ENCODE results near the gene CD200. TPM values are rescaled to one million over a fixed set of nuclear protein-coding genes. Genes with fewer than 3 reads are reported as not detected.

CD200 gene
- total and polyA plus RNA-seq, 4 donors, result 0.10 to 0.28 (median 0.20) TPM

DNA sequence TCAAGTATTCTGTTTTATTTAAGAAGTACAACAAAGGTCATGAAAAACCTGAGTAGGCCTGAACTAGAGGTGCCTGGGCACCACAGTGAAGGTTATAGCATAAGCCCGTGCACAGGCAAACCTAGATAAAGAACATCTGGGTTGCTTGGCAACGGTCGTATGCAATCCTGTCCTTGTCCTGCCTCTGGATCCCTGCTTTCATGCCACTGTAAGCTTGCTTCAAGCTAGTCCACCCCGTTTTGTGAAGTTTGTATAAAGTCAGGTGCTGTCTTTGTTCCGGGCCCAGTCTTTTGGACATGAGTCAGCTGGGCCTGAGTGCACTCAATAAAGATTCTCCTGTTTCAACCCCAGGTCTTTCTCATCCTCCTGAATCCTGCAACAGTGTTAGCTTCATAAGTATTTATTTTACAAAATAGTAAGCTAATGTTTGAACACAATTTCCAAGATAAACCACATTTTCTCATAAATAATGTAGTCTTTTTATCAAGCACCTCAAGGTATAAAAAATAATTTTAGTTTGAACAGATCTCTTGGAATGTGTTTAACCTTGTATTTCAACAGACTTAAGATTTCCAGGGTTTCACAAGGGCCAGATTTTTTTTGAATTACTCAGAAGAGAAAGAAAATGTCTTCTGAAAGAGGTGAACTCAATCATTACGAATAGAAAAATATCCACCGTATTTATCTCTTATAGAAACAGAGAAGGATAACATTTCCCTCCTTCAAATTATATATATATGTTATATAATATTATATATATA, 24.6 kb upstream of the CD200 start:
- Histone ChIP-seq H3K4me1 (ENCODE audit: control insufficient read depth in 4 of 4, insufficient read depth in 4 of 4, low read length in 3 of 4) (peaks cover 0 to 3% (median 0%) of the 10 kb centered on the region in 4 donors), H3K27me3 (ENCODE audit: control insufficient read depth in 4 of 4, insufficient read depth in 4 of 4, low read length in 3 of 4) (no peaks in the 10 kb centered on the region), H3K9ac (ENCODE audit: low read depth in 1 of 2, low read length in 2 of 2) (no peak overlapping the region), H3K36me3 (ENCODE audit: control insufficient read depth in 4 of 4, insufficient read depth in 3 of 4, low read depth in 1 of 4, low read length in 3 of 4) (no peaks in the 10 kb centered on the region), H3K4me3 (ENCODE audit: low read depth in 1 of 3, low read length in 3 of 3) (no peak overlapping the region), H3K27ac (ENCODE audit: low read depth in 1 of 2, low read length in 2 of 2) (no peak overlapping the region), H3K9me3 (ENCODE audit: control insufficient read depth in 4 of 4, low read length in 3 of 4) (no peaks in the 10 kb centered on the region)
- TF ChIP-seq FOXA1 (IDR thresholded peaks at IDR 0.05) (no peak), HNF4G (IDR thresholded peaks at IDR 0.05) (no peak), HNF4A (conservative IDR thresholded peaks at IDR 0.05) (no peak), ZBTB33 (IDR thresholded peaks at IDR 0.05) (no peak), RXRA (IDR thresholded peaks at IDR 0.05) (no peak), MAX (IDR thresholded peaks at IDR 0.05) (no peak), GABPA (IDR thresholded peaks at IDR 0.05 in 1 of 2, conservative IDR thresholded peaks at IDR 0.05 in 1 of 2) (no peak), SP1 (IDR thresholded peaks at IDR 0.05) (no peak), EGR1 (IDR thresholded peaks at IDR 0.05; ENCODE audit: low read depth in 2 of 2) (no peak), FOXA2 (IDR thresholded peaks at IDR 0.05) (no peak), TAF1 (conservative IDR thresholded peaks at IDR 0.05) (no peak), YY1 (IDR thresholded peaks at IDR 0.05) (no peak), NR2F2 (IDR thresholded peaks at IDR 0.05) (no peak)
- TF ChIP-seq, protein P1, sequence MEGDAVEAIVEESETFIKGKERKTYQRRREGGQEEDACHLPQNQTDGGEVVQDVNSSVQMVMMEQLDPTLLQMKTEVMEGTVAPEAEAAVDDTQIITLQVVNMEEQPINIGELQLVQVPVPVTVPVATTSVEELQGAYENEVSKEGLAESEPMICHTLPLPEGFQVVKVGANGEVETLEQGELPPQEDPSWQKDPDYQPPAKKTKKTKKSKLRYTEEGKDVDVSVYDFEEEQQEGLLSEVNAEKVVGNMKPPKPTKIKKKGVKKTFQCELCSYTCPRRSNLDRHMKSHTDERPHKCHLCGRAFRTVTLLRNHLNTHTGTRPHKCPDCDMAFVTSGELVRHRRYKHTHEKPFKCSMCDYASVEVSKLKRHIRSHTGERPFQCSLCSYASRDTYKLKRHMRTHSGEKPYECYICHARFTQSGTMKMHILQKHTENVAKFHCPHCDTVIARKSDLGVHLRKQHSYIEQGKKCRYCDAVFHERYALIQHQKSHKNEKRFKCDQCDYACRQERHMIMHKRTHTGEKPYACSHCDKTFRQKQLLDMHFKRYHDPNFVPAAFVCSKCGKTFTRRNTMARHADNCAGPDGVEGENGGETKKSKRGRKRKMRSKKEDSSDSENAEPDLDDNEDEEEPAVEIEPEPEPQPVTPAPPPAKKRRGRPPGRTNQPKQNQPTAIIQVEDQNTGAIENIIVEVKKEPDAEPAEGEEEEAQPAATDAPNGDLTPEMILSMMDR (IDR thresholded peaks at IDR 0.05; ENCODE audit: low read depth, low read length, missing input control), result no peak
- TF ChIP-seq, protein P2, sequence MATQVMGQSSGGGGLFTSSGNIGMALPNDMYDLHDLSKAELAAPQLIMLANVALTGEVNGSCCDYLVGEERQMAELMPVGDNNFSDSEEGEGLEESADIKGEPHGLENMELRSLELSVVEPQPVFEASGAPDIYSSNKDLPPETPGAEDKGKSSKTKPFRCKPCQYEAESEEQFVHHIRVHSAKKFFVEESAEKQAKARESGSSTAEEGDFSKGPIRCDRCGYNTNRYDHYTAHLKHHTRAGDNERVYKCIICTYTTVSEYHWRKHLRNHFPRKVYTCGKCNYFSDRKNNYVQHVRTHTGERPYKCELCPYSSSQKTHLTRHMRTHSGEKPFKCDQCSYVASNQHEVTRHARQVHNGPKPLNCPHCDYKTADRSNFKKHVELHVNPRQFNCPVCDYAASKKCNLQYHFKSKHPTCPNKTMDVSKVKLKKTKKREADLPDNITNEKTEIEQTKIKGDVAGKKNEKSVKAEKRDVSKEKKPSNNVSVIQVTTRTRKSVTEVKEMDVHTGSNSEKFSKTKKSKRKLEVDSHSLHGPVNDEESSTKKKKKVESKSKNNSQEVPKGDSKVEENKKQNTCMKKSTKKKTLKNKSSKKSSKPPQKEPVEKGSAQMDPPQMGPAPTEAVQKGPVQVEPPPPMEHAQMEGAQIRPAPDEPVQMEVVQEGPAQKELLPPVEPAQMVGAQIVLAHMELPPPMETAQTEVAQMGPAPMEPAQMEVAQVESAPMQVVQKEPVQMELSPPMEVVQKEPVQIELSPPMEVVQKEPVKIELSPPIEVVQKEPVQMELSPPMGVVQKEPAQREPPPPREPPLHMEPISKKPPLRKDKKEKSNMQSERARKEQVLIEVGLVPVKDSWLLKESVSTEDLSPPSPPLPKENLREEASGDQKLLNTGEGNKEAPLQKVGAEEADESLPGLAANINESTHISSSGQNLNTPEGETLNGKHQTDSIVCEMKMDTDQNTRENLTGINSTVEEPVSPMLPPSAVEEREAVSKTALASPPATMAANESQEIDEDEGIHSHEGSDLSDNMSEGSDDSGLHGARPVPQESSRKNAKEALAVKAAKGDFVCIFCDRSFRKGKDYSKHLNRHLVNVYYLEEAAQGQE (IDR thresholded peaks at IDR 0.05), result no peak
- no peak for DNase-seq (ENCODE audit: low spot score)
- 69% methylated on average over 7 of the region's 7 CpGs for WGBS

DNA sequence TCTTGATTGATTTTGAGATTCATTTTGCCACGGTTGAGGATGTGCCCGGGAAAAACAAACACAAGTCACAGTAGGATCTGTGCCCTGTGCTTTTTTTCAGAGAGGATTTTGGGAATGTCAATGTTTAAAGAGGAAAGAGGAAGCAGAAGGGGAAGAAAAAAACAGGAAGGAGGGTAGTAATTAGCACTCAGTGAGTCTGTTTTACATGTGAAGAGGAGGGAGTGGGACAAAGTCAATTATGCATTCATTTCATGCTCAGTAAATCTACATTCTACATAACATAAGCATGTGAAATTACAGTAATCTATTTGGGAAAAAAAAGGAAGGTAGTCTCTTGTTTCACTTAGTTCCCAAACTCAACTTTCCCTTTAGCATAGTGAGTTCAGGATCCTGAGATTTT, 18.3 kb upstream of the CD200 start:
- WGBS, result 63% methylated on average over 2 of the region's 2 CpGs
- Histone ChIP-seq H3K4me3 (ENCODE audit: low read depth in 1 of 3, low read length in 3 of 3) (no peak overlapping the region), H3K4me1 (ENCODE audit: control insufficient read depth in 4 of 4, insufficient read depth in 4 of 4, low read length in 3 of 4) (no peaks in the 10 kb centered on the region), H3K36me3 (ENCODE audit: control insufficient read depth in 4 of 4, insufficient read depth in 3 of 4, low read depth in 1 of 4, low read length in 3 of 4) (no peaks in the 10 kb centered on the region), H3K27me3 (ENCODE audit: control insufficient read depth in 4 of 4, insufficient read depth in 4 of 4, low read length in 3 of 4) (no peaks in the 10 kb centered on the region), H3K9ac (ENCODE audit: low read depth in 1 of 2, low read length in 2 of 2) (no peak overlapping the region), H3K9me3 (ENCODE audit: control insufficient read depth in 4 of 4, low read length in 3 of 4) (no peaks in the 10 kb centered on the region), H3K27ac (ENCODE audit: low read depth in 1 of 2, low read length in 2 of 2) (no peak overlapping the region)
- no peak for DNase-seq (ENCODE audit: low spot score)
- TF ChIP-seq NR2F2 (IDR thresholded peaks at IDR 0.05) (no peak), SP1 (IDR thresholded peaks at IDR 0.05) (no peak), FOXA2 (IDR thresholded peaks at IDR 0.05) (no peak), JUND (IDR thresholded peaks at IDR 0.05) (no peak), ZBTB33 (IDR thresholded peaks at IDR 0.05) (no peak), ATF3 (IDR thresholded peaks at IDR 0.05) (no peak)
- TF ChIP-seq, protein P1 (IDR thresholded peaks at IDR 0.05; ENCODE audit: low read depth, low read length, missing input control), result no peak
